Frontal cortex (tissue), 4 donors: Measurements from ENCODE around the gene TMEM132C. TPM values are rescaled to one million over a fixed set of nuclear protein-coding genes. Genes with fewer than 3 reads are reported as not detected.

Experiments used
- DNase-seq, 2 donors: peaks; one replicate each; pipeline ENCODE4 v3.0.0; 2012; ENCODE audit warnings: low spot score in 2 of 2
- FAIRE-seq: peaks from 2 replicates; lab custom pipeline; 2012; peaks lifted over from hg19 to GRCh38; lab: Jason Lieb, UNC
- total RNA-seq: library from RNA; depleted of rRNA; stranded (reverse); fragments of >200 nt; gene quantifications from one replicate; pipeline ENCODE4 v1.2.3, GENCODE V29; 2014
- donor health status: control.
- donor health status: control.
- donor health status: control.

Gene TMEM132C
- total RNA-seq, 1 donor from 2014 or later = 4.1 TPM

GRCh38 chr12:128627659-128628058 is 360.7 kb downstream of the TMEM132C start:
- no peak for DNase-seq

DNA sequence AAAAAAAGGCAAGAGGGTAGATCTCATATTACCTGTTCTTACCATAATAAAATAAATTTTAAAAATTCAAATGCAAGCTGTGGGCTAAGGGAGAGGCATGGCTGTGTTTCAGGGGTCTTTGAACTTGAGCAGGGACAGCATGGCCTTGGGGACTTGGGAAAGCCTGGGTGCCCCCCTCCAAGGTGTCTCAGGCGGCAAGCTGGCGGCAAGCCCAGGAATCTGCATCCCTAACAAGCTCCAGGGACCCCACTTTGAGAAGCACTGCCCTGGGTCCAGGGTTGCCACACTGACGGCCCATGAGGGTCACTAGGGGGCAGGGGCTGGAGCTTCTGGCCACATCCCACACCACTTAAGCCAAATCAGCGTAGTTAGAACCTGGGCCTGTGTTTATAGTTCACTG is 363.0 kb downstream of the TMEM132C start:
- no peak for DNase-seq
- FAIRE-seq = no peak

More at GRCh38 chr12:128627659-128628058, 360.7 kb downstream of the TMEM132C start:
- no peak for FAIRE-seq

GRCh38 chr12:128637642-128638606 is 371.0 kb downstream of the TMEM132C start:
- FAIRE-seq (no peak), DNase-seq (no peak)

- FAIRE-seq = no peak
- no peak for DNase-seq
These were observed 372.1 kb downstream of the TMEM132C start for GRCh38 chr12:128639089-128639488.

DNA sequence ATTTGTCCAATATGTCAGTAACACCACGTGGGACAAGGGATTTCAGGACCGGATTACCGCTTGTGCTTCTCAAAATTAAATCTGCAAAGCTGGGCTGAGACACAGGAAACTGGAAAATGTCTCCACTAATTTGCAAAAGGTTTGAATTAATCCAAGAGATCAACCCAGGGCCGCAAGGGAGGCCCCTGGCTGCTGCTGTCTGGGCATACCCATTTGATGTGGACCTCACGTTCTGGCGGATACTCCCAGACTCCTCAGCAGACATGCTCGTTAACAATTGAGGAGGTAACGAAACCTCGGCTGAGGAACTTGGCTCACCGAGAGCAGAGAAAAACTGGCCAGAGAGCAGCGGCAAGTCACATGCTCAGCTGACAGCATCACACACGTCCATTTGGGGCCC is 376.2 kb downstream of the TMEM132C start:
- DNase-seq = no peak
- no peak for FAIRE-seq

DNA sequence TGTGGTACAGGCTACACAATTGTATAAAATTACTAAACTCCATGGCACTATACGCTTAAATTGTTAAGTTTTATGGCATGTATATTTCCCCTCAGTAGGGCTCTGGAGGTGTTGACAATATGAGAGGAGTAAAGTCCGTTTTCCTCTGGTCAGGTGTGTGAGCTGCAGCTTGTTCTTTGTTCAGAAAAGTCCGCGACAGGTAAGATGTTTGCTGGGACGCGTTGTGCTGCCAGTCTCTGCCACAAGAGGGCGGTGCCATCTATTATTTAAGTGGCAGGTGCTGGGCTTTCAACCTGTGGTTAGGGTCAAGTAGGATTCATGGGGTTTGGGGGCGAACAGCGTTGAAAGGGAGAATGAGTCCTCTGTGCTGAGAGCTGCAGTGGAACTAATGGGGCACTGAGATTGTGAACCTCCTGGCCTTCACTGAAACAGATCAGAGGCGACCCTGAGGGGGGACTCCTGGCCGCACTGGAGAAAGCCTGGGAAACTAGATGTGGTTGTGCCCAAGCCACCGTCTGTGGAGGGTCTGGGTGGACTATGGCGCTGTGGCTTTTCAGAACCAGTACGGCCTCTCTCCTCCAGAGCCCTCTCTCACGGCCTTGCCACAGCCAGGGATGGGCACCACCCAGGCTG is 377.8 kb downstream of the TMEM132C start:
- no peak for FAIRE-seq
- DNase-seq = no peak

DNA sequence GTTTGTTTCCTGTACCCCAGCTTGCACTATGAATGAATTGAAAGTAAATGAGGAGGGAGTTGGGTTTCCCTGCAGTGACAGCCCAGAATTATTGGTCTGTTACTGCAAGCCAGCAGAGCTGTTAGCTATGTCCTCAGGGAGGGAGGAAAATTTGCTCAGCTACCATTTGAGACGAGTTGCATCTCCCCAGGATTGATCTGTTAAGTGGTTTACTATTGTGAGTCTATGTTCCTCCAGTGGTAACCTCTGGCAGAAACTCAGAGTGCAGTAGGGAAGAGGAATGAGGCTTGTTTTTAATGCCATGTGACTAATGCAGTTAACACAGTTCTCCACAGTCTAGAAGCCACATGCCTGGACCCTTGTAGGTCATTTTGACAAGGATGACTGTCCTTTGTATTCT is 382.9 kb downstream of the TMEM132C start:
- DNase-seq (no peak), FAIRE-seq (no peak)

- FAIRE-seq = no peak
- no peak for DNase-seq
These were observed 385.3 kb downstream of the TMEM132C start for GRCh38 chr12:128652136-128652751.

- DNase-seq = no peak
- no peak for FAIRE-seq
These were observed 387.5 kb downstream of the TMEM132C start for GRCh38 chr12:128654468-128654867.

DNA sequence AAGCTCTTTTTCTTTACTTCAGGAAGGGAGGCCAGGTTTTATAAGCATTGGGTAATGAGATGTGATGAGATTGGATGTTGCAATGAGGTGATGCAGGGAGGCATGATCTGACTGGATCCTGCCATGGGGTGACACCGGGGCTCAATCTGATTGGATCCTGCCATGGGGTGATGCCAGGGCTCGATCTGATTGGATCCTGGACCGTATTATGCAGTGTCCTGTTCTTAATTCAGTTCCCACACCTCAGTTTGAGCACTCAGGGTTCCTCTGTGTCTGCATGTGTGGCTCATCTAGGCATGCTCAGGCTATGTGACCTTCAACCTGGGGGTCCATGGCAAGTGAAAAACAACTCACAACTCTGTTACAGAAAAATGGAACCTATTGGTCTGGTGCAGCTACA is 390.4 kb downstream of the TMEM132C start:
- no peak for DNase-seq
- no peak for FAIRE-seq

- no peak for FAIRE-seq
- no peak for DNase-seq
These were observed 393.7 kb downstream of the TMEM132C start for GRCh38 chr12:128660532-128661225.

GRCh38 chr12:128661226-128661569 is 394.2 kb downstream of the TMEM132C start:
- no peak for FAIRE-seq
- DNase-seq = no peak

DNA sequence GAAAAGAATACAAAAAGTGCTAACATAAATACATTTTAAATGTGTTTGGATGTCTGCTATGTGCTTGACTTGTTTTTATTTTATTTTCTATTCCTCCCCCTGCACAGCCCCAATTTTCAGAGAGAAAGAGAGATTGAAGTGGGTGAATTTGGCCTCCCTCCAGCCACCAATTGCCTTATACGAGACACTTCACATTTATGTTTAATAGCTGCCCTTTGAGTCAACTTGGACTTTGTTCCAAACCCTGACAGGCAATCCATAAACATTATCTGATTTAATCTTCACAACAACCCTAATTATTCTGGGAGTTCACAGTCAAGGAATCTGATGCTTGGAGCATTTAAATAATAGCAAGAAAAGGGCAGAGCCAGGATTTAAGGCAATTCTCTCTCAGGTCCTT is 395.1 kb downstream of the TMEM132C start:
- FAIRE-seq (no peak), DNase-seq (no peak)

- DNase-seq (no peak), FAIRE-seq (no peak)
These were observed 397.5 kb downstream of the TMEM132C start for GRCh38 chr12:128664501-128664900.

GRCh38 chr12:128667193-128667592 is 400.2 kb downstream of the TMEM132C start:
- FAIRE-seq (no peak), DNase-seq (no peak)

GRCh38 chr12:128671528-128672042 is 404.6 kb downstream of the TMEM132C start:
- DNase-seq (no peak), FAIRE-seq (no peak)

- DNase-seq (no peak), FAIRE-seq (no peak)
These were observed 405.5 kb downstream of the TMEM132C start for GRCh38 chr12:128672428-128672827.

- FAIRE-seq (no peak), DNase-seq (no peak)
These were observed 405.9 kb downstream of the TMEM132C start for GRCh38 chr12:128672893-128673292.

DNA sequence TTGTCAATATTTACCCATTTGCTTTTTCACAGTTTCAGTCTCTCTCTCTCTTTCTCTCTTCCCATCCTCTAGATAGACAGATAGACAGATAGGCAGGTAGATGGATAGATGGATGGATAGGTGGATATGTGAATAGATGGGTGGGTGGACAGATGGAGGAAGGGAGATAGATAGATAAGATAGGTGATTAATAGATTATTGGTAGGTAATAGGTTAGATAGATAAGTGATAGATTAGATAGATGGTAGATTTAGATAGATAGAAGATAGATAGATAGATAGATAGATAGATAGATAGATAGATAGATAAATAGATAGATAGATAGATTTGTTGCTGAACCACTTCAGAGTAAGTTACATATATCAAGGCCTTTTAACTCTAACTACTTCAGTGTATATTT is 408.6 kb downstream of the TMEM132C start:
- FAIRE-seq = no peak
- DNase-seq = no peak

DNA sequence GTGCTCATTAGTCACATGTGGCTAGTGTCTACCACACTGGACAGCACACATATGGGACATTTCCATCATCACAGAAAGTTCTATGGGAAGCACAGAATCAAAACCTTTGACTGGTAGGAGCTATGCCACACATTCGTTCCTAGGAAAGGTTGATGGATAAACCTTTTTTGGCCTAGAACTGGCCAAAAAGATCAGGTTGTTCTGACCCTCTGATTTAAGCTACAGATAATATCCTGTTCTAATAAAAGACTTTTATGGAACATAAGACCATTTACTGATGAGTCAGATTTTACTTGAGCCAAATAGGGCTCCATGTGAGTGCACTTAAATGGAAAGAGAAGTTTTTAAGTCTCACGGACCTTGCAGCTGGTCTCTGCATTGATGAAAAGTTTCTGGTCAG is 413.6 kb downstream of the TMEM132C start:
- no peak for DNase-seq
- FAIRE-seq = no peak
